Glutamatergic neuron (in vitro differentiated cells): ENCODE results near the gene LMF1. TPM values are rescaled to one million over a fixed set of nuclear protein-coding genes. Genes with fewer than 3 reads are reported as not detected.

Experiments used
- DNase-seq: peaks from one replicate; pipeline ENCODE4 v3.0.0; 2022
- H3K27ac Mint-ChIP-seq: one replicate; pipeline ENCODE4 v1.8.0; 2020; ENCODE audit warnings: mild to moderate bottlenecking, mixed read lengths, inconsistent platforms; ENCODE audit not compliant: unreplicated experiment
- H3K27me3 Mint-ChIP-seq: one replicate; pipeline ENCODE4 v1.8.0; 2020; ENCODE audit warnings: mild to moderate bottlenecking, moderate library complexity, mixed read lengths, inconsistent platforms; ENCODE audit not compliant: unreplicated experiment
- H3K36me3 Mint-ChIP-seq: one replicate; pipeline ENCODE4 v1.8.0; 2020; ENCODE audit warnings: mild to moderate bottlenecking, mixed read lengths, inconsistent platforms; ENCODE audit not compliant: unreplicated experiment
- H3K4me1 Mint-ChIP-seq: one replicate; pipeline ENCODE4 v1.8.0; 2020; ENCODE audit warnings: mild to moderate bottlenecking, low read depth, mixed read lengths, inconsistent platforms; ENCODE audit not compliant: unreplicated experiment
- H3K4me3 Mint-ChIP-seq: one replicate; pipeline ENCODE4 v1.8.0; 2020; ENCODE audit warnings: mild to moderate bottlenecking, mixed read lengths, inconsistent platforms; ENCODE audit not compliant: unreplicated experiment
- H3K9me3 Mint-ChIP-seq: one replicate; pipeline ENCODE4 v1.8.0; 2020; ENCODE audit warnings: mild to moderate bottlenecking, moderate library complexity, mixed read lengths, inconsistent platforms; ENCODE audit not compliant: unreplicated experiment
- CTCF ChIP-seq: fragments of 200-600 bp; sonication (generic); IDR thresholded peaks from one replicate; pipeline ENCODE4 v1.5.0; 2021; ENCODE audit not compliant: partially characterized antibody, unreplicated experiment
- total RNA-seq: library from RNA; stranded (reverse); fragmentation: NEBNext Ultra II Directional; extraction: Animal tissue kit (Norgen Biotek cat#: 25700); gene quantifications from one replicate; pipeline ENCODE4 v1.2.1, GENCODE V29; 2021; ENCODE audit not compliant: unreplicated experiment

The LMF1 gene
- total RNA-seq, 1 donor from 2014 or later, result 17.4 TPM

- Mint-ChIP-seq H3K4me3 (no peak overlapping the region), H3K4me1 (peaks cover 15% of the 10 kb centered on the region), H3K27ac (no peak overlapping the region), H3K27me3 (peaks cover 10% of the 10 kb centered on the region), H3K36me3 (no peaks in the 10 kb centered on the region), H3K9me3 (peaks cover 10% of the 10 kb centered on the region)
- no peak for DNase-seq
- TF ChIP-seq CTCF, result no peak
These were observed 56.9 kb downstream of the LMF1 start for GRCh38 chr16:913817-914439.

- no peaks in the 10 kb centered on the region for H3K36me3 Mint-ChIP-seq
- TF ChIP-seq CTCF, result no peak
- no peak overlapping the region for H3K4me3 Mint-ChIP-seq
- H3K27me3 Mint-ChIP-seq, result peaks cover 12% of the 10 kb centered on the region
- peaks cover 8% of the 10 kb centered on the region for H3K9me3 Mint-ChIP-seq
- H3K27ac Mint-ChIP-seq, result no peak overlapping the region
- no peak for DNase-seq
- H3K4me1 Mint-ChIP-seq, result peaks cover 12% of the 10 kb centered on the region
These were observed 57.8 kb downstream of the LMF1 start for GRCh38 chr16:912684-913613.

DNA sequence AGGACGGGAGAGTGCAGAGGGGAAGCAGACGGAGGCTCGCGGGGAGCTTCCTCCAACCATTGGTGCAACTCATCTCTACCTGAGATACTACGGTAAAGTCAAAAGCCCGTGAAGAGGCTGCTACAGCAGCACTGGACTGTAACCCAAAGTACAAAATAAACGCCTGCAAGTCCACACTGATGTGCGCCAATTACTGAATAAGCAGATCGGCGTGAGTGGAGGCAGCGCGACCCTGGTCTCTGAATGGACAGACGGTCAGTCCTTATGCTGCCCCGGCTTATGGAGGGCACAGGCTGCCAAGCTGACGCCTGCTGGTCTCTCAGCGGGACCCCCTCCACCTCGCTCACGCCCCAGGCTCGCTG, 58.5 kb downstream of the LMF1 start:
- Mint-ChIP-seq H3K4me3 (no peak overlapping the region), H3K27me3 (peaks cover 12% of the 10 kb centered on the region), H3K4me1 (peaks cover 12% of the 10 kb centered on the region), H3K36me3 (no peaks in the 10 kb centered on the region), H3K9me3 (peaks cover 6% of the 10 kb centered on the region), H3K27ac (no peak overlapping the region)
- no peak for DNase-seq
- TF ChIP-seq CTCF, result no peak

- no peak overlapping the region for H3K27ac Mint-ChIP-seq
- H3K9me3 Mint-ChIP-seq, result peaks cover 6% of the 10 kb centered on the region
- no peak for DNase-seq
- peaks cover 12% of the 10 kb centered on the region for H3K4me1 Mint-ChIP-seq
- no peak for TF ChIP-seq CTCF
- H3K4me3 Mint-ChIP-seq, result no peak overlapping the region
- H3K36me3 Mint-ChIP-seq, result peaks cover under 1% of the 10 kb centered on the region
- peaks cover 12% of the 10 kb centered on the region for H3K27me3 Mint-ChIP-seq
These were observed 59.0 kb downstream of the LMF1 start for GRCh38 chr16:911604-912321.

DNA sequence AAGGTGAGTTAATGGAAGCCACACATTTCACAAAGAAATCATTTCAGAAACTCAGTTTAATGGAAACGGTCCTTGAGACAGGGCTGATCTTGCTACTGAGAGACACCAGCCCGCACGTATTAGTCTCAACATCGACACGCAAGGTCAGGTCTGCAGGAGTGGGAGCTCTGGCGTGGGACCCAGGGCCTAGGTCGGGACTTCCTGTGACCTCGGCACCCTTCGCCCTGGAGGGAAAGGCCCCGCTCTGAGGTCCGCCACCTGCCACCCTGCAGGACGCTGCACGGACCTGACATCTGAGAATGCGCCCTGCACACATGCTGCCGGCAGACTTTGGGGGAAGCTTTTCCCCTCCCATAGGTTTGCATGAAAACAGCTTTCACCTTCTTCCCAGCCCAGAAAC, 59.7 kb downstream of the LMF1 start:
- DNase-seq, result no peak
- Mint-ChIP-seq H3K27ac (no peak overlapping the region), H3K9me3 (peaks cover 6% of the 10 kb centered on the region), H3K27me3 (peaks cover 12% of the 10 kb centered on the region), H3K4me3 (no peak overlapping the region), H3K4me1 (peaks cover 12% of the 10 kb centered on the region), H3K36me3 (peaks cover 6% of the 10 kb centered on the region)
- no peak for TF ChIP-seq CTCF
